ENCODE measurements around the gene MINDY4B. TPM values are rescaled to one million over a fixed set of nuclear protein-coding genes. Genes with fewer than 3 reads are reported as not detected.

Gene MINDY4B
- total RNA-seq, 3 donors from 2014 or later (not counting 1 experiment from before 2014, with no cell fraction given) = not detected

GRCh38 chr3:150921209-150921608 lies 16.0 kb upstream of the MINDY4B start:
- DNase-seq (no peak), ATAC-seq (no peak)
- no peak overlapping the region for H3K27ac ChIP-seq (ENCODE audit: low read length)
- 83% methylated on average over 4 of the region's 4 CpGs for WGBS (ENCODE audit: insufficient coverage)
- H3K36me3 ChIP-seq (ENCODE audit: control insufficient read depth, insufficient read depth, low read length) = no peaks in the 10 kb centered on the region
- no peaks in the 10 kb centered on the region for H3K9me3 ChIP-seq (ENCODE audit: control insufficient read depth, insufficient read depth, low read length)
- Mint-ChIP-seq H3K27ac (no peak overlapping the region), H3K27me3 (ENCODE audit: low read depth in 2 of 2) (peaks cover 20 to 41% of the 10 kb centered on the region in 2 donors), H3K4me1 (peaks cover 9% of the 10 kb centered on the region in 2 donors), H3K36me3 (no peaks in the 10 kb centered on the region), H3K9me3 (no peaks in the 10 kb centered on the region), H3K4me3 (no peak overlapping the region)
- peaks cover 2% of the 10 kb centered on the region for H3K27me3 ChIP-seq (ENCODE audit: control insufficient read depth, insufficient read depth, low read length)
- no peak overlapping the region for H3K4me3 ChIP-seq (ENCODE audit: low read length)
- TF ChIP-seq CTCF (IDR thresholded peaks at IDR 0.05) = no peak
- intact Hi-C loops (cut with micrococcal nuclease) = no loop called here
- peaks cover 8% of the 10 kb centered on the region for H3K4me1 ChIP-seq (ENCODE audit: control insufficient read depth, insufficient read depth, low read length)

- peaks cover 2% of the 10 kb centered on the region for H3K27me3 ChIP-seq (ENCODE audit: control insufficient read depth, insufficient read depth, low read length)
- intact Hi-C loops (cut with micrococcal nuclease) = no loop called here
- H3K36me3 Mint-ChIP-seq = no peaks in the 10 kb centered on the region
Observed at GRCh38 chr3:150920236-150920635, 15.0 kb upstream of the MINDY4B start.

GRCh38 chr3:150917951-150918350 lies 12.7 kb upstream of the MINDY4B start:
- no peak overlapping the region for H3K4me3 ChIP-seq (ENCODE audit: low read length)
- no peaks in the 10 kb centered on the region for H3K9me3 ChIP-seq (ENCODE audit: control insufficient read depth, insufficient read depth, low read length)
- Mint-ChIP-seq H3K36me3 (no peaks in the 10 kb centered on the region), H3K4me1 (no peaks in the 10 kb centered on the region), H3K4me3 (no peak overlapping the region), H3K9me3 (no peaks in the 10 kb centered on the region), H3K27ac (no peak overlapping the region), H3K27me3 (ENCODE audit: low read depth in 2 of 2) (peaks cover 17 to 32% of the 10 kb centered on the region in 2 donors)
- no peaks in the 10 kb centered on the region for H3K36me3 ChIP-seq (ENCODE audit: control insufficient read depth, insufficient read depth, low read length)
- WGBS (ENCODE audit: insufficient coverage) = 70% methylated on average over 7 of the region's 7 CpGs
- no peak for TF ChIP-seq CTCF (IDR thresholded peaks at IDR 0.05)
- no peak for DNase-seq
- no peaks in the 10 kb centered on the region for H3K4me1 ChIP-seq (ENCODE audit: control insufficient read depth, insufficient read depth, low read length)
- intact Hi-C loops (cut with micrococcal nuclease) = no loop called here
- H3K27ac ChIP-seq (ENCODE audit: low read length) = no peak overlapping the region
- H3K27me3 ChIP-seq (ENCODE audit: control insufficient read depth, insufficient read depth, low read length) = peaks cover 2% of the 10 kb centered on the region
- ATAC-seq = no peak

More at GRCh38 chr3:150920236-150920635, 15.0 kb upstream of the MINDY4B start:
- ATAC-seq (no peak), DNase-seq (no peak)
- WGBS (ENCODE audit: insufficient coverage) = 94% methylated on average over 2 of the region's 2 CpGs
- Mint-ChIP-seq H3K4me3 (no peak overlapping the region), H3K9me3 (no peaks in the 10 kb centered on the region), H3K27ac (no peak overlapping the region), H3K27me3 (ENCODE audit: low read depth in 2 of 2) (peaks cover 17 to 33% of the 10 kb centered on the region in 2 donors), H3K4me1 (peaks cover under 1 to 1% of the 10 kb centered on the region in 2 donors)
- Histone ChIP-seq H3K27ac (ENCODE audit: low read length) (no peak overlapping the region), H3K4me3 (ENCODE audit: low read length) (no peak overlapping the region), H3K9me3 (ENCODE audit: control insufficient read depth, insufficient read depth, low read length) (no peaks in the 10 kb centered on the region), H3K36me3 (ENCODE audit: control insufficient read depth, insufficient read depth, low read length) (no peaks in the 10 kb centered on the region), H3K4me1 (ENCODE audit: control insufficient read depth, insufficient read depth, low read length) (no peaks in the 10 kb centered on the region)
- TF ChIP-seq CTCF (IDR thresholded peaks at IDR 0.05) = no peak
